C4-2B (cell line): ENCODE measurements around the gene MRGPRE.

Experiments used
- CTCF ChIP-seq: fragments of 450-650 bp; conservative IDR thresholded peaks from 2 replicates; pipeline ENCODE4 v1.5.1; 2017; ENCODE audit warnings: mild to moderate bottlenecking
- ZFX ChIP-seq: fragments of 450-650 bp; IDR thresholded peaks from 2 replicates; pipeline ENCODE4 v1.6.1; 2017

DNA sequence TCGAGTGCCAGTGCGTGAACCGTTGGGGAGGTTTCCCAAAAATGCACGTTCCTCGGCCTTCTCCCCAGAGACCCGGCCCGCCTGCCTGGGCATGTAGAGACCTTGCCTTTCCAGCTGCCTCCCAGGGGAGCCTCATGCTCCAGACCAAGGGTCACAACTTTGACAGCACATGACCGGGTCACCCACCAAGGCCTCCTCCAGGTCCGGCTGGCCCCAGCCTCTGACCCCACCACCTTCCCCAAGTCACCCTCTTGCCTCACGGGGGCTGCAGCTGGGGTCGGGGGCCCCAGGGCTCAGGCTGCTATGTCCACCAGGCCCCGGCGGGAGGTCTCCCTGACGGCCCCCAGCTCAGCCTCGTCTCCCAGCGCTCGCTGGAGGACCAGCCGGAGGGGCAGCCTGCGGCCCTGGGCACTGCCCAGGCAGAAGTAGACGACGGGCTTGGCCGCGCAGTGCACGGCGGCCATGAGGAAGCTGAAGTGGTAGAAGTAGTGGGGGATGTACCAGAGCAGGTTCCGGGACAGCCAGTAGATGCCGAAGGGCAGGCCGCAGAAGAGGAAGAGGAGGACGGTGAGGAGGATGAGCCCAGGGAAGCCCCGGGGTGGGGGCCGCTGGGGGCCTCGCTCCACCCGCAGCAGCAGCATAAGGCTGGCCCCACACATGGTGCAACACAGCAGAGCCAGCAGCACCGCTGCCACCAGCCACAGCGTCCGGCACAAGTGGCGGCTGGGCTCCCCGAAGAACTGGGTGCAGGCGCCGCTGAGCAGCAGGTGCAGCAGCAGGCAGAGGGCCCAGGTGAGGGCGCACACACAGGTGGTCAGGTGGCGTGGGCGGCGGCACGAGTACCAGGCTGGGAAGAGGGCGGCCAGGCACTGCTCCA, 4.4 kb downstream of the MRGPRE start:
- TF ChIP-seq CTCF (no peak), ZFX (no peak)
